ENCODE data around the gene MXI1.
A peak's percentile ranks its signal among the peaks of the same experiment; 100 is the strongest.

Gene MXI1

GRCh38 chr10:110207011-110207804 lies at the start of gene MXI1:
Gene MXI1 (plus strand): TSS chr10:110207605. CDS start chr10:110207809, 204 bp downstream.
- peak; percentile 30 for DNase-seq

DNA sequence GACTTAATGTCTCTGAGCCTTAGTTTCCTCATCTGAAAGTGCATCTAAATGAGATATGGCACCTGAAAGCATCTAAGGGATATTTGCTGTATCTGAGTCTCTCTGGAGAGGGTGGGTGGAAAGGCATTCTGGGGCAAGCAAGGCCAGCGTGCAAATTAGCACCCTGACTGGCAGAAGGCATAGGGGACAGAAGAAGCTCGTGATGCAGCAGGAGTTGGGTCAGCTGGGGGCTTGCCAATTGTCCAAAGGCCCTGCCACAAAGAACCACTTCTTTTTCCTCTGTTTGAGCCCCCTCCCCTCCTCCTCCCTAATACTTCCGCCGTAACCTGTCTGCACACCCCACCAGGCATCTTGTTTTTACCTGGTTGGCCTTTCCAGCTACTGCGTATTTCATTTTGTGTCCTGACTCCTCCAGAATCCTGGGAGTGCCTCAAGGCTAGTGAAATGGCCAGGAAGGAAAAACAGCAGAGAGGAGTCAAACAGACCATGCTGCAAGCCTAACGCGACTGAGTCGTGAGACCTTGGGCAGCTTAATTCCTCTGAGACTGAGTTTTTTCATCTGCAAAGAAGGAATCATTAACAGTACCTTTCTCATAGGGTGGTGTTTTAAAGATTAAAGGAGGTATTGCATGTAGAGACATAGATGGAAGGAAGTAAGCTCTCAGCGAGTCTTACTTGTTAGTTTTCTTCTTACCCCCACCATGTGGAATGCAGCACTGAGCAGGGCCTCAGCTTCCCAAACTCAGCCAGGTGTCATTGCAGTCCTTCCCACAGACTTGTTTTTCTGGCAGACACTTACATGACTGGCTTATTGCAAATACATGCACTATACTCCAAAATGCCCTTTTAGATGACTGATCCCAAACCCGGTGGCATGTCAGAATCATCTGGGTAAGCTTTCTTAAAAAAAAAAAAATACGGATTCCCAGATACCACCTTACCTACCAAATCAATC lies 49.1 kb upstream of the MXI1 start:
- no peak for DNase-seq

DNA sequence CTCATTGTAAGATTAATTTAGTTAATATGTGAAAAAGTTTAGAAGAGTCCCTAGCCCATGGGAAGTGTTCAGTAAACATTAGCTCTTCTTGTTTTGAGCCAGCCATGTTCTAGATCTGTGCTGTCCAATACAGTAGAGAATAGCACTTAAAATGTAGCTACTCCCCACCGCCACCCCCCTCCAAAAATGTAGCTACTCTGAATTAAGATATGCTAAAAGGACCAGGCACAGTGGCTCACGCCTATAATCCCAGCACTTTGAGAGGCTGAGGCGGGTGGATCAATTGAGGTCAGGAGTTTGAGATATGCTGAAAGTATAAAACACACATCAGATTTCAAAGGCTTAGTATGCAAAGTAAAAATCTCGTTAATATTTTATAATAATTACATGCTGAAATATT lies 47.3 kb upstream of the MXI1 start:
- no peak for DNase-seq

DNA sequence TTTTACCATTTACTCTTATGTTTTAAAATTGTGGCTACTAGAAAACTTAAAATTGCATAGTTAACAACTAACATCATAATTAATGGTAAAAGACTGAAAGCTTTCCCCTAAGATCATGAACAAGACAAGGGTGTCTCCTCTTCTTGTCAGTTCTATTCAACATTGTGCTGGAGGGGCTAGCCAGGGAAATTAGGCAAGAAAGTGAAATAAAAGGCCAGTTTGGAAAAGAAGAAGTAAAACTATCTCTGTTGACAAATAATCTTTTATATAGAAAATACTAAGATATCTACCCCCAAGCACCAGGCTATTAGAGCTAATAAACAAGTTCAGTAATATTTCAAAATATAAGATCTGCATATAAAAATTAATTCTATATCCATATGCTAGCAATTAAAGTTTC lies 46.9 kb upstream of the MXI1 start:
- no peak for DNase-seq

DNA sequence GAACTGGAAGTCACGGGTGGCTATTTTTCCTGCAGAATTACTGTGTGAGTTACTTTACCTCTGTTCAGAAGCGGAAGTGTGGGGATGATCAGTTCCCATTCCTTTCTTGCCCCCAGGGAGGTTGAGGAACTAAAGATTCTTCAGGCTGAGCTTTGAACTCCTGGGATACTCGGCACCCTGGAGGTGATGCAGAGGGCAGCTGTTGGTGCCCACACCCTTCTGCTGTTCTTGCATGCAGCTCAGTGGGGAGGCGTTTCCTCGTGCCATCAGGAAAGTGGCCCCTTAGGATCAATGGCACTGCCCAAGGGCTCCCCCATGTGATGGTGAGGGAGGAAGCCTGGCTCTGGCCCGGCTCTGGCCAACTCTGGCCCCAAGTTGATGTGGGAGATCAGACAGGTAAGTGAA lies 44.7 kb upstream of the MXI1 start:
- no peak for DNase-seq

DNA sequence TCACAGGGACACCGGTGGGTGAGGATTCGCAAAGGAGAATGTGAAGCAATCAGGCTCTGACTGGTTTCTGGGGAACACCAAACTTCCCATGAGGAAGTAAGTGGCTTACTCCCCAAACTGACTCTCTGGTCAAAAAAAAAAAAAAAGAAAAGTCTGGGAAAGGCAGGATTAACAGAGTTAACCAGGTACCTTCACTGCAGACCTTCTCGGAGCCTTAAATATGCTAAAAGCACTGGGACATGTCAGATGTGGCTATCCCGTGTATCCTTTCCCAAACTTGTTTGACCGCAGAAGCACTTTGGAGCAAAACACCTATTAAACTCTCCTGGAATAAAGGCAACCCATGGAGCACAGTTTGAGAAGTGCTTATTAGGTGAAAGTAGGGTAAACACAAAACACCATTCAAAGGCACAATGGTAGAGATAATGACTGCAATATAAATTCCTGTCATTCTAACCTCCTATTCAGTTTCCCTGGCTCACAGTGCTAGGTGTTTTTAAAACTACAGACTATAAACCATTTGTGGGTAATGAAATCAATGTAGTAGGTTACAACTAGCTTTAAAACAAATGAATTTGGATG lies 44.1 kb upstream of the MXI1 start:
- no peak for DNase-seq

- no peak for DNase-seq
These were observed 43.6 kb upstream of the MXI1 start for GRCh38 chr10:110163841-110164240.

GRCh38 chr10:110165239-110165638 lies 42.2 kb upstream of the MXI1 start:
- no peak for DNase-seq

DNA sequence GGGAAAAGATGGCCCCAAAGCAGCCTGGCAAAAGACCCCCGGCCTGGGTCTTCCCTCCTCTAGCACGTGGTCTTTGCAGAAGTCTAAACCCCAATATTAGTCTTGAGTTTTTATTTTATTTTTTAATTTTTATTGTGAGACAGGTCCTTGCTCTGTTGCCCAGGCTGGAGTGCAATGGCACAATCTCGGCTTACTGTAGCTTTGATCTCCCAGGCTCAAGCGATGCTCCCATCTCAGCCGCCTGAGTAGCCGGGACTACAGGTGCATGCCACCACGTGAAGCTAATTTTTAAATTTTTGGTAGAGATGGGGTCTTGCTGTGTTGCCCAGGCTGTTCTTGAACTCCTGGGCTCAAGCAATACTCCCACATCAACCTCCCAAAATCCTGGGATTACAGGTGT lies 40.3 kb upstream of the MXI1 start:
- DNase-seq, result no peak

- no peak for DNase-seq
These were observed 38.6 kb upstream of the MXI1 start for GRCh38 chr10:110168601-110169481.

DNA sequence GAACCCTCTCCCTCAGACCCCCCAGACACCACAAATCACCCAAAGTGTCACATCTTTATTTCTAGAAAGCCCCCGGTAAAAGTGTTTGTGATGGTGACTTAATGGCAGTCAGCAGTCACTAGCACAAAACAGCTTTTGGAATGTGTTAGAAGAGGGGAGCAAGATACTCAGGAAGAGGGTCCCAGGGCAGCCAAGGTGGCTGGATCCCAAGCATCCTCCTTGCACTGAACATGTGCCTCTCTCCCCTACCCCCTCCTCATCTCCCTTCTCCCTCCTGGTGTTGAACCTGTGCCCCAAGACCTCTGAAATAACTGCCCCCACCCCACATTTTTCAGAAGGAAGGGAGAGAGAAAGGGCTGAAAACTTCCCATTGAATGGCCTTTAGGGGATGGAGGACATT lies 37.8 kb upstream of the MXI1 start:
- DNase-seq, result no peak

- DNase-seq, result no peak
These were observed 37.0 kb upstream of the MXI1 start for GRCh38 chr10:110170142-110170971.

- no peak for DNase-seq
These were observed 36.4 kb upstream of the MXI1 start for GRCh38 chr10:110171032-110171431.

DNA sequence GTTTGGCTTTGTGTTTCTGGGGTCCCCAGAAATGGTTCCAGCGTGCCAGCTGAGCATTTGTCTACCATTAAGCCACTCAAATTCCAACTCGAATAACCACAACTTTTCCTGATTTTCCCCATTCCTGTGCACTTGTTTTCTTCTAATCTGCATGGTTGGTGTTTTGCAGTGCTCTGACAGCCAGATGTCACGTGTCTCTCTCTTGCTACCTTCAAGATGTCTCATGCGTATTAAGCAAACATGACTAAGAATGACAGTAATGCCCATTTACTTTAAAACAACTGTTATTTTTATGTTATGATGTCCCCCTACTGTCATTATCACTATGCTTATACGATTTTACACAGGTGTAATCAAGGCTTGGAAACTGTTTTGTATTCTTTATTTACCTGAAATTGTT lies 35.2 kb upstream of the MXI1 start:
- no peak for DNase-seq

GRCh38 chr10:110174201-110174600 lies 33.2 kb upstream of the MXI1 start:
- DNase-seq, result no peak

- DNase-seq, result no peak
These were observed 32.6 kb upstream of the MXI1 start for GRCh38 chr10:110174816-110175215.

GRCh38 chr10:110175406-110175805 lies 32.0 kb upstream of the MXI1 start:
- DNase-seq, result no peak

- DNase-seq, result no peak
These were observed 31.0 kb upstream of the MXI1 start for GRCh38 chr10:110176141-110177030.

- DNase-seq, result no peak
These were observed 28.2 kb upstream of the MXI1 start for GRCh38 chr10:110179220-110179619.

- DNase-seq, result no peak
These were observed 26.0 kb upstream of the MXI1 start for GRCh38 chr10:110181451-110181850.

GRCh38 chr10:110181911-110182310 lies 25.5 kb upstream of the MXI1 start:
- no peak for DNase-seq
